H9 (cell line): Measurements from ENCODE around the gene TMEM255A. TPM values are rescaled to one million over a fixed set of nuclear protein-coding genes. Genes with fewer than 3 reads are reported as not detected.

ENCODE experiments used
- DNase-seq: peaks from one replicate; pipeline ENCODE4 v3.0.0-alpha.2; 2017
- H2AFZ ChIP-seq: one replicate; pipeline ENCODE4 v1.6.1; 2013; ENCODE audit warnings: mild to moderate bottlenecking, low read length, control low read depth, moderate library complexity
- H2AK5ac ChIP-seq: 2 replicates; pipeline ENCODE4 v1.6.1; 2013; ENCODE audit warnings: low read length, control low read depth, mixed read lengths; ENCODE audit not compliant: insufficient read length
- H2BK120ac ChIP-seq: one replicate; pipeline ENCODE4 v1.6.1; 2013; ENCODE audit warnings: low read depth, mild to moderate bottlenecking, low read length, control low read depth, inconsistent platforms; ENCODE audit not compliant: poor library complexity, severe bottlenecking
- H2BK12ac ChIP-seq: 2 replicates; pipeline ENCODE4 v1.6.1; 2013; ENCODE audit warnings: low read length, control low read depth, mixed read lengths, low read depth; ENCODE audit not compliant: insufficient read length
- H2BK15ac ChIP-seq: 2 replicates; pipeline ENCODE4 v1.6.1; 2013; ENCODE audit warnings: low read depth, low read length, control low read depth
- H2BK20ac ChIP-seq: one replicate; pipeline ENCODE4 v1.6.1; 2013; ENCODE audit warnings: low read depth, mild to moderate bottlenecking, low read length, control low read depth, inconsistent platforms; ENCODE audit not compliant: poor library complexity, severe bottlenecking
- H2BK5ac ChIP-seq: 2 replicates; pipeline ENCODE4 v1.6.1; 2013; ENCODE audit warnings: low read length, control low read depth, mixed read lengths; ENCODE audit not compliant: insufficient read length
- H3K14ac ChIP-seq: 2 replicates; pipeline ENCODE4 v1.6.1; 2013; ENCODE audit warnings: low read length, control low read depth; ENCODE audit not compliant: insufficient read depth
- H3K18ac ChIP-seq: 2 replicates; pipeline ENCODE4 v1.6.1; 2013; ENCODE audit warnings: low read depth, mild to moderate bottlenecking, mixed read lengths, low read length, control low read depth; ENCODE audit not compliant: insufficient read length
- H3K23ac ChIP-seq: 2 replicates; pipeline ENCODE4 v1.6.1; 2013; ENCODE audit warnings: low read length, control low read depth, mixed read lengths, low read depth; ENCODE audit not compliant: insufficient read length
- H3K23me2 ChIP-seq: 2 replicates; pipeline ENCODE4 v1.6.1; 2013; ENCODE audit warnings: low read depth, mild to moderate bottlenecking, mixed read lengths, low read length, control low read depth; ENCODE audit not compliant: insufficient read length, poor library complexity, severe bottlenecking
- H3K27ac ChIP-seq: 2 replicates; pipeline ENCODE4 v1.5.1; 2013; ENCODE audit warnings: low read length, control low read depth, mixed read lengths, low read depth; ENCODE audit not compliant: insufficient read length
- H3K27me3 ChIP-seq: 2 replicates; pipeline ENCODE4 v1.6.1; 2013; ENCODE audit warnings: low read length, control low read depth, inconsistent platforms; ENCODE audit not compliant: insufficient read depth
- H3K4ac ChIP-seq: 2 replicates; pipeline ENCODE4 v1.6.1; 2013; ENCODE audit warnings: low read depth, mild to moderate bottlenecking, control low read depth, inconsistent platforms, low read length, moderate library complexity
- H3K4me1 ChIP-seq: 2 replicates; pipeline ENCODE4 v1.6.1; 2013; ENCODE audit warnings: low read length, control low read depth, inconsistent platforms; ENCODE audit not compliant: insufficient read depth
- H3K4me2 ChIP-seq: 2 replicates; pipeline ENCODE4 v1.6.1; 2013; ENCODE audit warnings: low read length, control low read depth, mixed read lengths; ENCODE audit not compliant: insufficient read length, insufficient read depth
- H3K56ac ChIP-seq: 2 replicates; pipeline ENCODE4 v1.6.1; 2013; ENCODE audit warnings: low read depth, mild to moderate bottlenecking, mixed read lengths, low read length, control low read depth; ENCODE audit not compliant: insufficient read length
- H3K79me1 ChIP-seq: 2 replicates; pipeline ENCODE4 v1.6.1; 2013; ENCODE audit warnings: low read depth, mild to moderate bottlenecking, moderate library complexity, low read length, control low read depth, inconsistent platforms; ENCODE audit not compliant: insufficient read depth, poor library complexity, severe bottlenecking
- H3K79me2 ChIP-seq: 2 replicates; pipeline ENCODE4 v1.6.1; 2013; ENCODE audit warnings: low read length, control low read depth, inconsistent platforms; ENCODE audit not compliant: insufficient read depth
- H3K9ac ChIP-seq: 2 replicates; pipeline ENCODE4 v1.6.1; 2013; ENCODE audit warnings: low read length, control low read depth, mixed read lengths; ENCODE audit not compliant: insufficient read length; ENCODE audit errors: extremely low read depth
- H3K9me3 ChIP-seq: one replicate; pipeline ENCODE4 v1.6.1; 2013; ENCODE audit warnings: low read depth, low read length, inconsistent platforms; ENCODE audit not compliant: control insufficient read depth
- H3T11ph ChIP-seq: one replicate; pipeline ENCODE4 v1.6.1; 2013; ENCODE audit warnings: mild to moderate bottlenecking, low read length, control low read depth, inconsistent platforms
- H4K20me1 ChIP-seq: one replicate; pipeline ENCODE4 v1.6.1; 2013; ENCODE audit not compliant: control insufficient read depth, insufficient read length, insufficient read depth
- H4K5ac ChIP-seq: 2 replicates; pipeline ENCODE4 v1.6.1; 2013; ENCODE audit warnings: low read depth, mild to moderate bottlenecking, mixed read lengths, low read length, control low read depth; ENCODE audit not compliant: insufficient read length
- H4K8ac ChIP-seq: replicated peaks from 2 replicates; pipeline ENCODE4 v1.6.1; 2013; ENCODE audit warnings: low read length, control low read depth, mixed read lengths, low read depth; ENCODE audit not compliant: insufficient read length
- H4K91ac ChIP-seq: 2 replicates; pipeline ENCODE4 v1.6.1; 2013; ENCODE audit warnings: low read depth, mild to moderate bottlenecking, moderate library complexity, mixed read lengths, low read length, control low read depth; ENCODE audit not compliant: insufficient read length
- H3K27ac Mint-ChIP-seq, 3 experiments: 2 replicates in 2 of 3; 3 replicates in 1 of 3; pipeline ENCODE4 v1.8.0; 2020 to 2021; ENCODE audit warnings: mixed read lengths in 3 of 3, mild to moderate bottlenecking in 1 of 3, moderate library complexity in 1 of 3
- H3K27me3 Mint-ChIP-seq: 2 replicates; pipeline ENCODE4 v1.8.0; 2021; ENCODE audit warnings: low read depth, mild to moderate bottlenecking, moderate library complexity, mixed read lengths
- H3K36me3 Mint-ChIP-seq, 3 experiments: 2 replicates in 2 of 3; 3 replicates in 1 of 3; pipeline ENCODE4 v1.8.0; 2020 to 2021; ENCODE audit warnings: low read depth in 3 of 3, mixed read lengths in 3 of 3; ENCODE audit not compliant: insufficient read depth in 1 of 3
- H3K4me1 Mint-ChIP-seq, 2 experiments: 2 replicates each; pipeline ENCODE4 v1.8.0; 2020; ENCODE audit warnings: mixed read lengths in 2 of 2
- H3K4me3 Mint-ChIP-seq, 2 experiments: 2 replicates in 1 of 2; 3 replicates in 1 of 2; pipeline ENCODE4 v1.8.0; 2020 to 2021; ENCODE audit warnings: mild to moderate bottlenecking in 2 of 2, mixed read lengths in 2 of 2, moderate library complexity in 1 of 2
- H3K9me3 Mint-ChIP-seq, 2 experiments: 2 replicates in 1 of 2; 3 replicates in 1 of 2; pipeline ENCODE4 v1.8.0; 2020; ENCODE audit warnings: mild to moderate bottlenecking in 2 of 2, mixed read lengths in 2 of 2, moderate library complexity in 1 of 2
- WGBS: extraction: QIAGEN DNeasy Blood & Tissue Kit; methylation state at CpG from one replicate; pipeline ENCODE4 v1.1.7; 2013; ENCODE audit warnings: missing lambda C conversion rate, low lambda C conversion rate, mixed read lengths; ENCODE audit not compliant: insufficient read length; ENCODE audit errors: extremely low coverage; 5-methylcytosine and 5-hydroxymethylcytosine counted together
- total RNA-seq: library from RNA; stranded (reverse); gene quantifications from 2 replicates; pipeline ENCODE4 v1.2.1, GENCODE V29; 2021
- TF ChIP-seq, protein P1 (sequence below): fragments of 200-600 bp; sonication (generic); conservative IDR thresholded peaks from 3 replicates; pipeline ENCODE4 v1.8.0; 2021; ENCODE audit warnings: antibody characterized with exemption, mild to moderate bottlenecking

Gene TMEM255A
- total RNA-seq, 1 experiment from 2014 or later: 0.77 TPM

DNA sequence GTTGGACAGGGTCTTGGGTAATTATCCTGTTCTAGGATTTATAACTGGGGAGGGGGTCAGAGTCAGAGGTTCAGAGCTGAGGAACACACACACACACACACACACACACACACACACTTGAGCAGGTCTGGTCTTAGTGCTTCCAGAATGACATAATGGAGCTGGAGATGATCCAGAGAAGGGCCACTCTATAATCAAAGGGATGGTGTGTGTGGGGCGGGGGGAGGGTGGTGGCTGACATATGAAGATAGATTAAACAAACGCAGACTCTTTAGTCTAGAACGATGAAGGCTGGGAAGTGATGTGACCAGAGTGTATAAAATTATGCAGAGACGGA, 434 bp upstream of the TMEM255A start:
- Histone ChIP-seq H2BK120ac (no peak overlapping the region), H3K4me2 (no peak overlapping the region), H4K20me1 (no peaks in the 10 kb centered on the region), H3K4me1 (no peaks in the 10 kb centered on the region; the same call in 1 of the 2 replicates), H2AFZ (no peak overlapping the region), H3T11ph (no peak overlapping the region), H4K5ac (no peak overlapping the region), H2AK5ac (no peak overlapping the region), H3K23me2 (peaks cover 20% of the 10 kb centered on the region), H3K56ac (no peak overlapping the region), H3K27me3 (peaks cover 37% of the 10 kb centered on the region; the same call in 1 of the 2 replicates), H4K91ac (no peak overlapping the region), H4K8ac (no peak overlapping the region), H3K9ac (no peak overlapping the region), H2BK20ac (no peak overlapping the region), H3K79me2 (no peaks in the 10 kb centered on the region), H2BK15ac (no peak overlapping the region), H3K23ac (no peak overlapping the region), H3K14ac (no peak overlapping the region), H3K18ac (no peak overlapping the region), H3K4ac (no peak overlapping the region), H3K27ac (no peak overlapping the region), H2BK5ac (no peak overlapping the region), H3K9me3 (peaks cover 23% of the 10 kb centered on the region), H2BK12ac (no peak overlapping the region), H3K79me1 (no peaks in the 10 kb centered on the region)
- no CpG with 5 or more reads among the region's 4 CpGs for WGBS
- peaks cover 10 to 23% of the 10 kb centered on the region in 2 experiments for H3K4me1 Mint-ChIP-seq
- TF ChIP-seq, protein P1, sequence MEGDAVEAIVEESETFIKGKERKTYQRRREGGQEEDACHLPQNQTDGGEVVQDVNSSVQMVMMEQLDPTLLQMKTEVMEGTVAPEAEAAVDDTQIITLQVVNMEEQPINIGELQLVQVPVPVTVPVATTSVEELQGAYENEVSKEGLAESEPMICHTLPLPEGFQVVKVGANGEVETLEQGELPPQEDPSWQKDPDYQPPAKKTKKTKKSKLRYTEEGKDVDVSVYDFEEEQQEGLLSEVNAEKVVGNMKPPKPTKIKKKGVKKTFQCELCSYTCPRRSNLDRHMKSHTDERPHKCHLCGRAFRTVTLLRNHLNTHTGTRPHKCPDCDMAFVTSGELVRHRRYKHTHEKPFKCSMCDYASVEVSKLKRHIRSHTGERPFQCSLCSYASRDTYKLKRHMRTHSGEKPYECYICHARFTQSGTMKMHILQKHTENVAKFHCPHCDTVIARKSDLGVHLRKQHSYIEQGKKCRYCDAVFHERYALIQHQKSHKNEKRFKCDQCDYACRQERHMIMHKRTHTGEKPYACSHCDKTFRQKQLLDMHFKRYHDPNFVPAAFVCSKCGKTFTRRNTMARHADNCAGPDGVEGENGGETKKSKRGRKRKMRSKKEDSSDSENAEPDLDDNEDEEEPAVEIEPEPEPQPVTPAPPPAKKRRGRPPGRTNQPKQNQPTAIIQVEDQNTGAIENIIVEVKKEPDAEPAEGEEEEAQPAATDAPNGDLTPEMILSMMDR: no peak
- H3K4me3 Mint-ChIP-seq: peak overlapping the region in 1 of 2 experiments; percentile 81; a peak in 1 of 5 replicates
- H3K9me3 Mint-ChIP-seq: peaks cover 60 to 72% of the 10 kb centered on the region in 2 experiments
- DNase-seq: no peak
- peaks cover 0 to 5% (median 4%) of the 10 kb centered on the region in 3 experiments; a peak in 2 of 7 replicates for H3K36me3 Mint-ChIP-seq
- H3K27ac Mint-ChIP-seq: no peak overlapping the region
- H3K27me3 Mint-ChIP-seq: peaks cover 89% of the 10 kb centered on the region
